GM19397 (cell line): ENCODE measurements around the gene GLRA2.

Experiments
- ATAC-seq: cut with Tn5 transposase; IDR thresholded peaks from one replicate; pipeline ENCODE4 v1.9.1; 2021; ENCODE audit warnings: mild to moderate bottlenecking, moderate library complexity; ENCODE audit not compliant: unreplicated experiment

GLRA2 gene

DNA sequence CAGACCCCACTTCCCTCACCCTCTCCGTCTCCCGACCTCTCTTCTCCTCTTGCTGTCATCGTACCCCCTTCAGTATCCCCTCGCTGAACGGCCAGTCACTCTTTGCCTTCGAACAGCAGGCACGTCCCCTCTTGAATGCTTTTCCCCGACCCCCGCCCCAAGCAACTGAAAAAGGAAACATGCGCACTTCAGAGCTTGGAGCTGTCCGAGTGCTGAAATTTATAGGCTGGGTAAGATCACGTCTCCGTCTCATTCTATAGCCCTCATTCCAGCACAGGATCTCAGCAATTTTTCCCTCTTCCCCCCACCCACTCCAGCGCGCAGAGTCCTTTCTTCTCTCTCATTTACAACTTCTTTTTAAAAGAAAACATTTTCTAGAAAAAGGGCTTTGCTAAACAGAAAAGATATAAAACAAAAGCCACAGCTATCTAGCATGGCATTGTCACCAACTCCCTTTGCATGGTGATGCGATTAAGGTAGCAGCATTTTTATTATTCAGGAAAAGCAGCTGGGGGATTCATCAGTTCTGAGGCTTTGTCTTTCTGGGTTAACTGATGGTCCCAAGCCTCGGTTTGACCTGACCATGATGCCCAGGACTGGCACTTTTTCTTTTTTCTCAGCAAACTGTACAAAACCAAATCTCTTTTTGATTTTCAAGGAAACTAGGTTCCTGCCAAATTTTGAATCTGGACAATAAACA lies at the start of gene GLRA2:
TSS of gene GLRA2 (plus strand) at position 247 of the 700 bp plus-strand sequence. CDS start 522 bp downstream, outside the sequence.
- no peak for ATAC-seq

DNA sequence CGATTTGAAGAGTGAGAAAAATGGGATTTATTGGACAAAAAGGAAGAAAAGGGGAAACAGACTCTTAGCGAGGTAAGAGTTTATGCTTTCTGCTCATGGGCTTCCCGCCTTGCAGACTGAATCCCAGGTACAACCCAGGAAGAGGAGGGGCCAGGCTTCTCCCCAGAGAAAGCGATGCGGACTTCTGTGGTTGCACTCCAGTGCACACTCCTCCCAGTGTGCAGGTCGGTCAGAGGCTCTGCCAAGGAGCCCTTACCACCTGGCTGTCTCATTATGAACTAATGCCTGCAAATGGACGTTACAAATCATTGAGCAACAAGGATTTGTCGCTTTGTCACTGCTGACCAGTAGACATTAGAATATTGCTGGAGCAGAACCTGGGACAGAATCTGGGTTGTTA lies 39.9 kb upstream of the GLRA2 start:
- no peak for ATAC-seq

DNA sequence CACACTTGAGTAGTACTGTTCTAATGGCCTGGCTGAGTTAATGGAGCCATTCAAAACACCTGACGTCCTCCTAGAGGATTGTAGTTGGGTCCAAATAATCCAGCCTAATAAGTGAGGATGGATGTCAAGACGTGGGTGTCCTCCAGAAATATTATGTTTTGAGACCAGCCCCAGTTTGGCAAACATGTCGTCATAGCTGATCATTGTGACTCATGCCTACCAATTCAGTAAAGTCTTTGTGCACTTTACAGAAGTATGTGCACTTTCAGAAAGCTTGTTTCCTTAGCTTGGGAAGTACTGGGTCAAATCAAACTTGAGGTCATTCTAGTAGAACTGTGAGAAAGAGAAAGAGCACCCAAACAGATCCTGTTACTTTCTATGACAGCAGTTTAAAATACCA lies 37.6 kb upstream of the GLRA2 start:
- ATAC-seq: no peak

DNA sequence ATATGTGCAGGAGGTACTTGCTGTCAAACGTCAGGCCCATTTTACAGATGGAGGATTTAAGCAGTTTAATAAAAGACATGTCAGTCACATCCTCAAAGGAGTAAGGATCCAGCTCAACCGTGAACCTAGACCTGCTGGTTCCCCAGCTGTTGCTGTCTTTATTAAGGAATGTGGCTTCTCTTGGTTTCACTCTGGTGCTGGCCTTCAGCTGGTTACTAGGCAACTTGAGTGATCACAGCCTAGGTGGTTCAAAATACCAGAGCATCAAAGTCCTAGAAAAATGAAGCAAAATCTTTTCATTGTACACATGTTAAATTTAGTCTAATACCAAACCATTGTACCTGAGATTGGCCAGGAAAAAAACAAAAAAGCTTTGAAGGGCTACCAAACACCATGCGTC lies 32.7 kb upstream of the GLRA2 start:
- no peak for ATAC-seq

DNA sequence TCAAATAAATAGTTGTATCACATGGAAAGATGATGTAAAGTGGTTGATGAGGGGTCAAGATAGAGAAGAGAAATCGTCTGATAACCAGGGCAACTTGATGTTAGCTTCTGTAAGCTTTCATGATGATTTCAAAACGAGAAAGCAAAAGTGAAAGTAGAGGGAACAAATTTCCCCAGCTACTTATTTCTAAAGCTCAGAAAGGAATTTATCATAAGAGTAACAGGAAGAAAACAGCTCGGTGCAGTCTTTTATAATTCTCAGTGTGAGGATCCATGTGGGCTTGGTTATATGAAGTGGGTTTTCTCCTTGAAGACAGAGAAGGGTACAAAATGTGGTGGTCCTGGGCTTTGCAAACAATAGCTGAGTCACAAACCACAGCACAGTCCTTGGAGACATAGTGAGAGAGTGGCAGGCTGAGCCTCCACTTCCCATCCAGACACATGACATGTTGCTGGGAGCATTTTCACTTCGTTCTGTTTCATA lies 32.1 kb upstream of the GLRA2 start:
- peak; percentile 55 for ATAC-seq

DNA sequence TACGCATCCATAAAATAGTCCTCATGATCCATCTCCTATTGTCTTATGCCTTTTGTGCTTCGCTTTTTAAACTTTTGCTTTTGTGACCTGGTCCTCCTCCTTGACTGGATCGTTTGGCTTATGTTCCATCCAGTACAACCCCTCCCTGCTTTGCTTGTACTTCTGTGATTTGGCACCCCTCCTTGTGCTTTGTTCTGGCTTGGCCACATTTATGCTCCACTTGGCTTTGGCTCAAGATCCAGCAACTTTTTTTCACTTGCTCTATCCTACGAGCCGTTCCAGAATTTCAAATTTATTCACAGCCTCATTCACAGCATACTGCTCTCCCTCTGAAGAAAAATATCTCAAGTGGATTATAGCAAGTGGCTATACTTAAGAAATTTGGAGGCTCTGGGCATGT lies 28.0 kb upstream of the GLRA2 start:
- no peak for ATAC-seq

DNA sequence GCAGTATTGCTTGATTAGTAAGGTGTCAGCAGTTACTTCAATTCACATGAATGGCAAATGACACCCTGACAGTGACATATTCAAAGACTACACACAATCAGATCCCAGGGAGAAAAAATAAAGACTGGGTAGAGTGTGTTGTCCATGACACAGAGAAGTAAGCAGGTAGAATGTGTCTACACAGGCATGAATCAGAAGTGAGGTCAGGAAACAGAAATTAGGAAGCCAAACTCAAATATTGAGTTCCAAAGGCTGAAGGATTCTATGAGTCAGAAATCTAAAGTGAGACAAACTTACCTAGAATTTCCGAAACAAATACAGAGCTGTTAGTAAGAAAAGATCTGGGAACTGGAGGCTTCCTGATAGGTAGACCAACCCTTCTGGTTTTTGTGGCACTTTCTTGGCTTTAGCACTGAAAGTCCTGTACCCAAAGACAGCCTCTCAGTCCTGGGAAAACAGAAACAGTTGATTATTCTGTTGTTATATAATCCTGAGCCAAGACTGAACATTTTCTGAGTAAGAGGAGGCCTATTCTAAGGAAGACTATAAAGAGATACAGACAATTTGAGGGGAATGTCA lies 24.3 kb upstream of the GLRA2 start:
- ATAC-seq: no peak

DNA sequence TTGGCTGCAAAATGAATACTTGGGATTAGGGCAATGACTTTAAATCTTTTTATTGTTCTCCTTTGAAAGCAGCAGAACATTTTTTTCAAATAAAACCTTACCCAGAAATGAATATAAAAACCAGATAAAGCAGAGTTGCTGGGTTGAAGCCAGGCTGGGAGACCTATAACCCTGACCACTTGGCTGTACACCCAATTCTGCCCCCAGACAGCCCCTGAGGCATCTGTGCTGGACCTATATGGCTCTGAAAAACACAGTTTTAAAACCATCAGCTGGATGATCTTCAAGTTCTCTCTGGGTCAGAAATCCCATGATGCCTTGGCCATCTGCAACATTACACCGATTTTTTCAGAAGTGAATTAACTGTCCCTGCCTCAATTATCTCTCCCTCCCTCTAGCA lies 23.7 kb upstream of the GLRA2 start:
- ATAC-seq: no peak

DNA sequence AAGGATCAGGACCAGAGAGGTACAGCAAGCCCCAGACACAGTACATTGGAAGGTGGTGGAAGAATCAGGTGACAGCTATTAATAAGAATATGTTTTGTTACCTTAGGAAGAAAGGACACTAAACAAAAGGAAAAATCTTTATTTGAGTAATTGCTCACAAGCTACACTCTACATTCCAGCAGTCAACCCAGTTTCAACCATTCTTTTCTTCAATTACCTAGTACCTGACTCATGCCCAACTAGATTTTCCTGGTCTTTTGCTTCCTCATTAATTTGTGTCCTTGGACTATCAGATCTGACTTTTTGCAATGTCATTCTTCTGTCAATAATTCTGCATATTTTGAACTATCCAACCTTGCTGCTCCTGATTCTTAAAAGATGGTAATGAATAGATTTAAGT lies 22.5 kb upstream of the GLRA2 start:
- no peak for ATAC-seq

DNA sequence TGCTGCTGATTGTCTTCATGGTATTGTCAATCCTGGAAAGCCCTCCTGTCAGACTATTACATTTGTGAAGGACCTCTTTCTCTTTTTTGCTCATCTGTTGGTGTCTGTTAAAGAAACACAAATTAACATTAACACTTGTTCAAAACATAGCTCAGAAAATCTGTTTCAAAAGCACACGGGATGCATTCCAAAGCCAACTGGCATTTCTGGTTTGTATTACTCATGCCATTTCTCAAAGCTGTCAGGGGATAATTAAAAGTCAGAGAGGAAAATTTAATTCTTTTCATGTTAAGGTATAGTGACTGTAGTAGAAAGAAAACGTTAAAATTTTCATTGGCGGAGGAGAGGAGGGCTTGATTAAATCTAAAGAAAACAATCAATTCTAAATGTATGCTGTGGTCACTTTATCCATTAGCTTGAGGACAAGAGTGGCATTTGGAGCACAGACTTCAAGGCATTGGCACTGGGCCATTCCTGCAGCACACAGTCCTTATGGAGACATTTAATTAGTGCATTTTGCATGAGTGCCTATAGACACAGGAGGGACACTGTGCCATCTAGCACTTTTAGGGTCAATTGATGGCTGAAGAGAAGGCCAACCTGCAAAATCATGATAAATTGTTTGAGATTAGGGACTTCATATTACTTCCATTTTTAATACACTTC lies 21.2 kb upstream of the GLRA2 start:
- ATAC-seq: no peak

DNA sequence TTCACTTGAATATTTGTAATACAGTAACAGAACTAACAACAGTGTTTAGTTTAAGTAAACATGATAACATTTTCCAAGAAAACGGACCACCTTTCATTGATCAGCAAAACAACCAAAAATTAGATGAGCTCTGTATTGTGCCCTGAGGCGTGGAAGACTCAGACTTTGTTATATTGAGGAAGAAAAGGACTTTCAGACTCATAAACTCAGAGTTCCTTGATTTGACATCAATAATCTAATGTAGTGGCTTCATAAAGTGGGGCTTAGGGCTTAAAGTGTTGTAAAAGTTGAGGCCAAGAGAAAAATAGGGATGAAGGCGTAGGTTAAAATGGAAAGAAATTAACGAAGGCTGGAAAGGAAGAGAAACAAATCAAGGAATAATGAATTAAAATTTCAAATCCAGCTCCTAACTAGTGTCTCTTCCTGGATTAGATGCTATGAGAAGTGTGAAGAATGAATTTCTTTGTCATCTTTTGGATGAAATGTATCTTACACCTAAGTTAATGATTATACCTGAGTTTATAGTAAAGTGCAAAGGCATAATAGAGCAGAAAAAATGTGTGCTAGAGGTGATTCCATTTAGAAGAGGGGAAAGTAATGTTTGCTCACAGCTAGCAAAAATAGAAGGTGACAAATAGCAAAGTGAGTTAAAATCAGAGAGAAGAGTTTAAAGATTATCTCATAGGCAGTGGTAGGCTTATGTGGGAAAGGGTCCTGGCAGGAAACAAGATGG lies 19.8 kb upstream of the GLRA2 start:
- no peak for ATAC-seq

DNA sequence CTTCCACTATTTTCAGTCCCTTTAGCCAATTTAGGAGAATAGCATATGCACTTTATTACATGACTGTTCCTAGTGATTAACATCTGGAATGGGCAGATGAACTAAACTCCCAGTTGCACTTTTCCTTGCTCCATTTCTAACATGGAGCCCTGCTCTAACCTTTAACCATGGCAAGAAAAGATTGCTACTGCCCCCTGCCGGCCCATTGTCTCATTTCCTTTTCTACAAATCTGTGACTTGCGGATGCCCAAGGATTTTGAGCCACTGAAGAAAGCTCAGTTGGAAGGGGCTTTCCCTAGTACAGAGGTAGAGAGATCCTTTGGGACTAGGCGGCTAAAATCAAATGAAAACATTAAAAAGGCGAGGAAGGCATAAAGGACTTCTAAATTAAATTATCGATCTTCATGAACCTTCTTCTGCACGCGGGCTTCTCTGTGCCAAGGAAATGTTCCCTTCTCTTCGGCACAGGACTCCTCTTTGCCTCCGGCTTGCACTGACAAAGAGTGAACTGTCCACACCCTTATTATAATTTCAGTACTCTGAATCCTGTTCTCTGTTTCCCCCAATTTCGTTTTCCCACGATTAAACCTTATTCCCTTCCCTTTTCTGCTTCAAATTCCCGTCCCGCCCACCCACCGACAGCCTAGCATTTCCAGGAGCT lies 577 bp upstream of the GLRA2 start:
- ATAC-seq: no peak

DNA sequence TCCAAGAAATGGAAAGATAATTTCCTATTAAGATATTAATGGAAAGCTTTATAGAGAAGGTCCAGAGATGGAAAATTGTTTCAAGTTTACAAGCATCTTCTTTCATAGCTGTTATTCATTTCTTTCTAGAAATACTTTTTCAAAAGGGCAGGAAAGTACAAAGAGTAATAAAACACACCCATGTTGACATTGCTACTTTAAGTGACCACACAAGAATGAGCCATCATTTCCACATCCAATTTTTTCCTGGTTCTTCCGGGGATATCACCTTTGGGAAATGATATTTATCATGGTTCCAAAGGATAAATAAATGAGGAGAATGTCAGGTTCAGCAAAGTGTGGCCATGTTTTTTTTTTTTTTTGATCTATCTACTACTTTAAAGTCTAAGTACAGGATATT lies 4.5 kb downstream of the GLRA2 start:
- no peak for ATAC-seq

DNA sequence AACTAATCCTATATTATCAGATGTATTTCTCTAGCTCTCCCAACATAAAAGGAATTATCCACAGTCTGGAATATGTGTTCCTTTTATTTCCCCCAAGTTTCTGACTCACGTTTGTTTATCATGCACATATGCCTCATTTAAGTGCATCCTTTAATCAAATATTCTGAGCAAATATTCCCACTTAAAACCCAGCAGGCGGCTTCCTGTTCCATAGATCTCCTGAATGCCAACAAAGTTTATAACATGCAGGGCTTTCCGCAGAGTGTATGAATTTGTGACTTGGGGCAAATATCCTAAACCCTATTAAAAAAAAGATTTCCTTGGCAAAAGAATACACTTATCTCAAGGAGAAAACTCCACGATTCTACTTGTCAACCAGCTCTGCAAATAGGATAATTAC lies 16.9 kb downstream of the GLRA2 start:
- ATAC-seq: no peak

DNA sequence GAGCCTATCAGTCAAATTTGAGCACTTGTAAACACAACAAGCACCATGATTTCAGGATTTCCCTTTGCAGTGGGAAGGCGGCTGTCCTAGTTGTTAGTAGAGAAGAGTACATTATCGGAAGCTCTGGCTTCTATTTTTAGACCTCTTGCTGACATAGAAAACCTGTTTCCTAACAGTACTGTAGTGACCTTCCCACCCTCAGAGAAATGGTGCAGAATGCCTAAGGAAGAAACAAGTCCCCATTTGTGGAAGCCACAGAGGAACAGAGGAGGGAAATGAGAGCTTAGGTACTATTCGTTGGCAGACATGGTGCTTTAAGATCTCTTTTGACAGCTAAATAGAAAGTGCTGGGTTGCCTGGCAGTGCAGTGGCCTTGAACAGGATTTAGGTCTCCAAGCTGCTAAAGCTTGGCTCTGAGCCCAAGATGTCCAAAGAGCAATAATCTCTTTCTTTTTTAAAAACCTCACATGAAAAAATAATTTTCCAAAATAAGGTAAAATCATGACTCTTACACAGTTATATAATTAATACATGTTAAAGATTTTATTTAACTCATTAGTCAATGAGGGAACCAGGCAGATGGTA lies 24.9 kb downstream of the GLRA2 start:
- ATAC-seq: no peak

DNA sequence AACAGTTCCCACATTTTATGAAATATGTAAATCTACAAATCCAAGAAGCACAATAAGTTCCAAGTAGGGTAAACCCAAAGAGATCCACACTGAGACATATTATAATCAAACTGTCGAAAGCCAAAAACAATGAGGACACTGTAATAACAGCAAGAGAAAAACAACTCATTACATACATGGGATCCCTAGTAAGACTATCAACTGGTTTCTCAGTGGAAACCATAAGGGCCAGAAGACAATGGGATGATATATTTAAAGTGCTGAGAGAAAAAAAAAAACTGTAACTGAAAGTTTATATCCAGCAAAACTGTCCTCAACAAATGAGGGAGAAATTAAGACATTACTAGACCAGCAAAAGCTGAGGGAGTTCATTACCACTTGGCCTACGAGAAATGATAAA lies 34.7 kb downstream of the GLRA2 start:
- ATAC-seq: no peak

DNA sequence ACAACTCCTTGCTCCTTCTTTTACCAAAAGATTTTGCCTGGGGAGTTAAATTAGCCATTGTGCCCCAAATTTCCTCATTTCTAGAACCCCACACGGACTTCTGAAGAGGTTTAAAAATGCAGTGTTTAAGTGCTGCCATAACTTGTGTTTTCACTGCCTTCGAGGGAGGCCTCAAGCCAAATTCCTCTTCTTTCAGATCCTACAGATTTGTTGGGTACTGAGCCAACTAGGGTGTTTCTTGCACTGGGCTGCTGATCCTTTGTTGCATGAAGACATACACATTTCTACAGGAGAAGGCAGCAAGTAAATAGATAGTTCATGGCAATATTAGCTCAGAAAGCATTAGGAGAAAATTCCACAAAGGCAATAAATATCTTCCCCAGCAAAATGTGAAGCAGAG lies 43.8 kb downstream of the GLRA2 start:
- ATAC-seq: no peak

DNA sequence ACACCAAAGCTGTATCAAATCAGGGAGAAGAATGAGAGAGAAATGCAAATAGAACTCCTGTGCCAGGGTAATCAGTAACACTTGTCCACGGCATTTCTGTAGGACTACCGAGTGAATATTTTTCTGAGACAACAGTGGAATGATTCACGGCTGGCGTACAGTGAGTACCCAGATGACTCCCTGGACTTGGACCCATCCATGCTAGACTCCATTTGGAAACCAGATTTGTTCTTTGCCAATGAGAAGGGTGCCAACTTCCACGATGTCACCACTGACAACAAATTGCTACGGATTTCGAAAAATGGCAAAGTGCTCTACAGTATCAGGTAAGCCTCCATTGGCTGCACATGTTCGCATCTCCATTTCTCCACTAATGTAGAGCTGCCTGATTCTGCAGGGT lies 51.7 kb downstream of the GLRA2 start:
- ATAC-seq: no peak

DNA sequence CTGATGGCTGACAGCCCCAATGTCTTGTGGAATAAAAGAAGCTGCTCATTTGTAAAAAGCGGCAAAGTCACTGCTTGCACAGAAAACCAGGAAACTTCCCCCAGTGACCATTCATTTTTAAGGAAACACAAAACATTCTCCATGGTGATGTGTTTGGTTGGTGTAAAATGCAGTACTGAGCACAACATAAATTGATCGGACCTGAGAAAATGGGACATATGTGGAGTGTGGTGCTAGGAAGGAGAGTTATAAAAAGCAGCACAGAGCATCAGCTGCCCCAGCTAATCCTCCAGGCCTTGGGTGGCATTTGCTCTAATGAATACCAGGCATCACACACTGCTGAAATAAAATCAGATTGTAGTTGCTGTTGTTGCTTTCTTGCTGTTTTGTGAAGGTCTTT lies 55.2 kb downstream of the GLRA2 start:
- no peak for ATAC-seq

DNA sequence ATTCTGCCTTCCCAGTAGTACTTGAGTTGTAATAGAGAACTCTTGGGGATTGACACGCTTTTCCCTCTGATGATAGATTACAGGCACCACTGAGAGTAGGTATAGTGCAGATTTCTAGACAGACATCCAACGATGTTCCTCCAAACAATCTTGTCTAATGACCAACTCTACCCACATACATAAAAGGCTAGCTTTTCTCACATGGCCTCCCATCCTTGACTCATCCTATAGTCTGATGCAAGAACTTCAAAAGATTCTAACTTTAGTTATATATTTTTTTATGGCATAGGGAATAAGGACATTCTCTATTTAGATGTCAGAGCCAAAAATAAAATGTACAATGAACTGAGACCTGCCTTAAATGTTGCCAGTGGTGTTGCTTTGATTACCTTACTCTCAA lies 60.9 kb downstream of the GLRA2 start:
- no peak for ATAC-seq
